Mesodermal cell (in vitro differentiated cells): Measurements from ENCODE around the gene AK9.

ENCODE experiments used
- H3K27ac ChIP-seq: 2 replicates; pipeline ENCODE4 v1.7.0; 2013; ENCODE audit warnings: mild to moderate bottlenecking, low read depth, low read length, moderate library complexity; ENCODE audit not compliant: severe bottlenecking
- H3K36me3 ChIP-seq: 2 replicates; pipeline ENCODE4 v1.7.1; 2013; ENCODE audit warnings: mild to moderate bottlenecking, low read length, moderate library complexity; ENCODE audit not compliant: control insufficient read depth, insufficient read depth
- H3K4me1 ChIP-seq: one replicate; pipeline ENCODE4 v1.7.1; 2013; ENCODE audit warnings: mild to moderate bottlenecking, low read length; ENCODE audit not compliant: insufficient read depth, control insufficient read depth, poor library complexity, severe bottlenecking
- H3K4me3 ChIP-seq: 2 replicates; pipeline ENCODE4 v1.7.0; 2013; ENCODE audit warnings: low read length, control low read depth, mild to moderate bottlenecking; ENCODE audit not compliant: insufficient read depth, poor library complexity, severe bottlenecking; ENCODE audit errors: extremely low read depth
- H3K9me3 ChIP-seq: 2 replicates; pipeline ENCODE4 v1.7.1; 2013; ENCODE audit warnings: mild to moderate bottlenecking, low read length, moderate library complexity; ENCODE audit not compliant: control insufficient read depth
- WGBS, 2 experiments: methylation state at CpG; one replicate each; pipeline ENCODE4 v1.1.5; 2013; ENCODE audit warnings: missing lambda C conversion rate in 2 of 2; ENCODE audit not compliant: insufficient coverage in 2 of 2; 5-methylcytosine and 5-hydroxymethylcytosine counted together

The AK9 gene

DNA sequence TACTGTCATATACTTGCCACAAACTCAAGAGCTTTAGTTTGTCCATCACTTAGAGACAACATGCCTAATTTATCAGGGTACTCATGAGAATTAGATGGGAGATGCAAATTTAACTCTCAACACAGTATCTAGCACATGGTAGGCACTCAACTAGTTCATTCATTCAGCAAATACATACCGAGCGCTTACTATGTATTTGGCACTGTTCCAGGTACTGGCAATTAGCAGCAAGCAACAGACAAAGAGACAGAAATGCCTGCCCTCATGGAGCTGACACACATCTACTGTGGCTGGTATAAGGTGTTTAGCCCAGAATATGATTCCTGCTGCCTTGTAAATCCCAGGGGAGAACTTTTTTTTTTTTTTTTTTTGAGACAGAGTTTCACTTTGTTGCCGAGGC is 240.2 kb downstream of the AK9 start:
- WGBS, 2 experiments = 97 to 100% methylated on average over 2 to 3 of the region's 3 CpGs
- Histone ChIP-seq H3K9me3 (no peaks in the 10 kb centered on the region), H3K4me1 (peaks cover 16% of the 10 kb centered on the region), H3K36me3 (peaks cover 71% of the 10 kb centered on the region), H3K4me3 (no peak overlapping the region), H3K27ac (no peak overlapping the region)

GRCh38 chr6:109449795-109450673 is 241.0 kb downstream of the AK9 start:
- peaks cover 79% of the 10 kb centered on the region for H3K36me3 ChIP-seq
- H3K4me3 ChIP-seq = no peak overlapping the region
- H3K27ac ChIP-seq = no peak overlapping the region
- no peaks in the 10 kb centered on the region for H3K9me3 ChIP-seq
- WGBS, 2 experiments = 90 to 91% methylated on average over 13 of the region's 16 CpGs
- peaks cover 16% of the 10 kb centered on the region for H3K4me1 ChIP-seq

DNA sequence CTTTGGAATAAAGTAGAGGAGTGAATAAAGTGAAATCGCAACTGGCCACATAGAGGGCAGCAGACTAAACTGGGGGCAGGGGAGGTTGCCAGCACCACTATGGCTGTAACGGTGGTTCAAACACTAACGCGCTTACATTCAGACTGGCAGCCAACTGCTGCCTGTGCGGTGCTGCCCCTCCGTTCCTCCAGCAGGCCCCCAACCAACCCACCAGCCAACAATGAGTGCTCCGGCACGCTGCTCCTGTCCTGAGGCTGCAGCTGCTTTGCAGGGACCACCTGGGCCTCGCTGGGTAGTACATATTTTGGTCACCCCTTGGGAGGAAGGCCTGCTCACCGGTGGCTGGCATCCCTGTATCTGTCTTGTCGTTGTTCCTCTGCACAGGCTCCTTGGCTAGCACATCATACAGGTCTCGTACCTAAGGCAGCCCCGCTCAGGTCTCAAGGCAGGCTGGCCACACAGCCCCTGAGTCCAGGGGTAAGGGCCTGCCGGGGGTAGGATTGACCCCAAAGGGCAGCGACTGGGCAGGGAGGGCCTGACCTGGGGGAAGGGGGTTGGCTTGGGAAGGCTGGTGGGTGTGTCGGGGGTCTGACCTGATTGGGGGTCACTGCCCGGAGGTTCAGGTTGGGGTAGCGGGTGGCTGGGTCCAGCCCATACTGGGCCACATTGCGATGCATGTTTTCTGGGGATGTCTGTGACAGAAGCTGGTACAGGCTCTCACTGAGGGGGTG is 241.8 kb downstream of the AK9 start:
- Histone ChIP-seq H3K36me3 (peaks cover 86% of the 10 kb centered on the region), H3K27ac (no peak overlapping the region), H3K4me1 (peaks cover 12% of the 10 kb centered on the region), H3K4me3 (no peak overlapping the region), H3K9me3 (no peaks in the 10 kb centered on the region)
- 95 to 98% methylated on average over 15 of the region's 19 CpGs for WGBS, 2 experiments

- Histone ChIP-seq H3K4me1 (peaks cover 6% of the 10 kb centered on the region), H3K4me3 (no peak overlapping the region), H3K27ac (no peak overlapping the region), H3K9me3 (no peaks in the 10 kb centered on the region), H3K36me3 (peaks cover 89% of the 10 kb centered on the region)
- WGBS, 2 experiments = 87 to 95% methylated on average over 4 to 5 of the region's 7 CpGs
These were observed 242.4 kb downstream of the AK9 start for GRCh38 chr6:109448615-109449014.

DNA sequence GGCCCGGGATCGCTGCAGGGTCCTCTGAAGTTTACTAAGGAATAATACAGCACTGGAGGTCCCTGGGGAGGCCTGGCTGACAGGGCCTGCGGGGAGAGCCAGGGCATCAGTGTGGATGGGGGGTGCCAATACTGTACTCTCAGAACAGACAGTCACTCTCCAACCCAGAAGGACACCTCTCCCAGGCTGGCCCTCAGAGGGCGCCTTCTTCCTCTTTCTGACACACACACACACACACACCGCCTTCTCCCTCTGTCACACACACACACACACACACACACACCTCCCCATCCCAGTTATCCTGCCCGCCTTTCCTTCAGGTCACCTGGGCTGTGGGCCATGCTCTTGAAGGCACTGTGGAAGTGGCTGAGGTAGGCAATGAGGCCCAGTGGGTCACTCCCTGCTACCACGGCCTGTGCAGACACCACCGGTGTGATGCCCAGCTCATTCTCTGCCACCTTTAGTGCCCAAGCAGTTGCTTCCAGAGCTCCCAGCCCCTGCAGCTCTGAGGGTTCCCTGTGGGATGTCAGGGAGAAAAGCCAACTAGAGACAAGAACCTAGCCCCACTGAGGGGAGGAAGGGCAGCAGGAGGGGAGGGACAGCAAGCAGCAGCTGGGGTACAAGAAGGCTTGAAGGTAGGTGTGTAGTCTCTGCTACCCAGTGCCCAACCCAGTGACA is 243.0 kb downstream of the AK9 start:
- no peak overlapping the region for H3K4me3 ChIP-seq
- no peaks in the 10 kb centered on the region for H3K9me3 ChIP-seq
- H3K4me1 ChIP-seq = peaks cover under 1% of the 10 kb centered on the region
- peaks cover 88% of the 10 kb centered on the region for H3K36me3 ChIP-seq
- WGBS, 2 experiments = 82 to 86% methylated on average over 1 to 2 of the region's 8 CpGs
- no peak overlapping the region for H3K27ac ChIP-seq

- Histone ChIP-seq H3K36me3 (peaks cover 89% of the 10 kb centered on the region), H3K27ac (no peak overlapping the region), H3K4me3 (no peak overlapping the region), H3K4me1 (no peaks in the 10 kb centered on the region), H3K9me3 (no peaks in the 10 kb centered on the region)
- WGBS, 2 experiments = 92 to 94% methylated on average over 3 to 6 of the region's 10 CpGs
These were observed 243.9 kb downstream of the AK9 start for GRCh38 chr6:109447087-109447486.

DNA sequence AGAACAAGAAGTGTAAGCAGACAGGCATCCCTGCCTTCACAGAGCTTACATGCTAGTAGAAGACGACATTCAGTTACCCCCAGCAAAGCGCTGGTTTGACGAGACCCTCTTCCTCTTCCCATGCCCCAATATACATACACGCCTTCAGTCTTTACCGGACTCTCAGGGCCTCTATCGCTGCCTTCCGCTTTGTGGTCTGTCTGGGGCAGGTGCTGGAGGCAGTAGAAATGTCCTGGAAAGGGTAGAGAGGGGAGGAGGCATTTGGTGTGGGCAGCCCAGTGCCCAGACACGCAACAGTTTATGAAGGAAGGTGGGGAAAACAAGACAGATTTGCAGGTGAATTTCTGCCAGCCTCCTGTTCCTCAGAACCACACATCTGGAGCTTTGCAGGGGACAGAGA is 244.5 kb downstream of the AK9 start:
- Histone ChIP-seq H3K27ac (no peak overlapping the region), H3K9me3 (no peaks in the 10 kb centered on the region), H3K36me3 (peaks cover 84% of the 10 kb centered on the region), H3K4me3 (no peak overlapping the region), H3K4me1 (peaks cover 2% of the 10 kb centered on the region)
- 91 to 99% methylated on average over 4 to 8 of the region's 8 CpGs for WGBS, 2 experiments

DNA sequence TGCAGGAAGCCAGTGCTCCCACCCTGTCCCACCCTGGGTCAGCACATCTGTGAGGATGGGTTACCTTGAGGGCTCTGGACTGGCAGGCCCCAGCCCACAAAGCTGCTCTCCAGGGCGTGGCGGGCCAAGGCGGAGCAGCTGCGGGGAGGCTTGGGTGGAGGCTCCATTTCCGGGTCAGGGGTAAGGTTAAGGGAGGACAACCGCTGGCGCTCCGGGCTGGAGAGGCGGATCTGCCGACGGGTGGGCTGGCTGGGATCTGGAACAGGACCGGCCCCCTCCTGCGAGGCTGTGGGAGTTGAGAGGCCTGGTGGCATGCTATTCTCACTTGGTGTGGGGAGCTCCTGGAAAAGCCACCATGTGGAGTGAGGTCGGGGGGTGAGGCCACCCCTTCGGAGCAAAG is 244.9 kb downstream of the AK9 start:
- Histone ChIP-seq H3K4me3 (no peak overlapping the region), H3K36me3 (peaks cover 81% of the 10 kb centered on the region), H3K9me3 (no peaks in the 10 kb centered on the region), H3K27ac (no peak overlapping the region), H3K4me1 (peaks cover 2% of the 10 kb centered on the region)
- 99 to 100% methylated on average over 5 to 11 of the region's 15 CpGs for WGBS, 2 experiments

DNA sequence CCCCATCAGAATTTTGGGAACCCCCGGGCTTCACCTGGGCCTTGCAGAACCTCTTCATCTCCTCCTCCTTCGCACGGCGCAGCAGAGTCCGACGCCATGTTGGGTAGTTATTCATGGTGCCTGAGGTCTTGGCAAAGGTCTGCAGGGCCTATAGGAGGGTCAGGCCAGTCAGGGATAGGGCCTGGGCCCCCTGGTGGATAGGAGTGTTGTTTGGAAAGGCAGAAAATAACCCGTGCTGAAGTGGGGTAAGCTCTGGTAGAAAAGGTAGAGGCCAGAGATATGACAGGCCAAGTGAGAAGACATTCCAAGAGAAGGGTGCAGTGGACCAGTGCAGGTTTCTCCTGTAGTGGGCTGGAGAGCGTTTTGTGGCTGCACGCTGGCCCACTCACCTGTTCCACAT is 245.6 kb downstream of the AK9 start:
- Histone ChIP-seq H3K36me3 (peaks cover 76% of the 10 kb centered on the region), H3K9me3 (no peaks in the 10 kb centered on the region), H3K27ac (no peak overlapping the region), H3K4me3 (no peak overlapping the region), H3K4me1 (peaks cover 2% of the 10 kb centered on the region)
- WGBS, 2 experiments = 93 to 100% methylated on average over 7 of the region's 9 CpGs

DNA sequence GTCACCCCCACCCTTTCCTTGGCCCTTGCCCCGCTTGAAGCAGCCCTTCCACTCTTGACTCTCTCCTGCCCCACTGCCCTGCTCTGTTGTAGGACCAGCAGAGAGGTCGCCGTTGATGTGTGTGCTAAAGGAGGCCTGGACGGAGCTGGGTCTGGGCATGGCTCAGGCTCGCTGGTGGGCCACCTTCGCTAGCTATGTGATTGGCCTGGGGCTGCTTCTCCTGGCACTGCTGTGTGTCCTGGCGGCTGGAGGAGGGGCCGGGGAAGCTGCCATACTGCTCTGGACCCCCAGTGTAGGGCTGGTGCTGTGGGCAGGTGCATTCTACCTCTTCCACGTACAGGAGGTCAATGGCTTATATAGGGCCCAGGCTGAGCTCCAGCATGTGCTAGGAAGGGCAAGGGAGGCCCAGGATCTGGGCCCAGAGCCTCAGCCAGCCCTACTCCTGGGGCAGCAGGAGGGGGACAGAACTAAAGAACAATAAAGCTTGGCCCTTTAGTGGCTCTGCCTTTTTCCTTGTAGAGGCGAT is 247.5 kb downstream of the AK9 start:
- 96% methylated on average over 8 to 9 of the region's 10 CpGs for WGBS, 2 experiments
- Histone ChIP-seq H3K9me3 (no peaks in the 10 kb centered on the region), H3K4me1 (peaks cover 2% of the 10 kb centered on the region), H3K27ac (no peak overlapping the region), H3K36me3 (peaks cover 59% of the 10 kb centered on the region), H3K4me3 (no peak overlapping the region)
